NT2/D1 (cell line): ENCODE data around the gene CA4.
"Not testable (repeated sequence)": the region's sequence is repeated elsewhere in the genome, so short reads cannot be mapped to it uniquely, and the experiment has no call there.

Experiments
- YY1 ChIP-seq: IDR thresholded peaks from 2 replicates; pipeline ENCODE4 v1.6.1; 2011; ENCODE audit not compliant: insufficient read length, insufficient read depth
- ZNF274 ChIP-seq: IDR thresholded peaks from 2 replicates; pipeline ENCODE4 v1.6.1; 2011; ENCODE audit warnings: mild to moderate bottlenecking, low read depth, low read length

GRCh38 chr17:60176763-60177162 is 27.0 kb downstream of the CA4 start:
- TF ChIP-seq YY1, ZNF274: not testable (repeated sequence)
